Measurements from ENCODE around the gene OPN1SW.

DNA sequence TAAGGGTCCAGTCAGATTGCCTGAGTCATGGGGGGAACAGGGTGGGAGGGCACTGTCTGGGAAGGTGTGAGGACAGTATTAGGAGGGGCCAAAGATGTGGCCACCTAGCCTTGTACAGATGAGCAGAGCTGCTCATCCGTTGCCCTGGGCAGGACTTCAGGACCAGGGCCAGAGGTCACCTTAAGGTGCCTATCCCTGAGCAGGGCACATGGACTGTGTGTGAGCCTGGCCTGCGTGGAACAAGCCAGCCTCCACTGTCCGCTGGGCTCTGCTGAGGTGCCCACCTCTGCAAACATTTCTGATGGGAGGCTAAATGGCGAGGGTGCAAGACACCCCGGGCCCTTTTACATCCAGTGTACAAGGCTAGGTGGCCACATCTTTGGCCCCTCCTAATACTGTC is 3.4 kb upstream of the OPN1SW start:
- no peak for TF ChIP-seq POLR2A (IDR thresholded peaks at IDR 0.05)
- TF ChIP-seq, protein P1, sequence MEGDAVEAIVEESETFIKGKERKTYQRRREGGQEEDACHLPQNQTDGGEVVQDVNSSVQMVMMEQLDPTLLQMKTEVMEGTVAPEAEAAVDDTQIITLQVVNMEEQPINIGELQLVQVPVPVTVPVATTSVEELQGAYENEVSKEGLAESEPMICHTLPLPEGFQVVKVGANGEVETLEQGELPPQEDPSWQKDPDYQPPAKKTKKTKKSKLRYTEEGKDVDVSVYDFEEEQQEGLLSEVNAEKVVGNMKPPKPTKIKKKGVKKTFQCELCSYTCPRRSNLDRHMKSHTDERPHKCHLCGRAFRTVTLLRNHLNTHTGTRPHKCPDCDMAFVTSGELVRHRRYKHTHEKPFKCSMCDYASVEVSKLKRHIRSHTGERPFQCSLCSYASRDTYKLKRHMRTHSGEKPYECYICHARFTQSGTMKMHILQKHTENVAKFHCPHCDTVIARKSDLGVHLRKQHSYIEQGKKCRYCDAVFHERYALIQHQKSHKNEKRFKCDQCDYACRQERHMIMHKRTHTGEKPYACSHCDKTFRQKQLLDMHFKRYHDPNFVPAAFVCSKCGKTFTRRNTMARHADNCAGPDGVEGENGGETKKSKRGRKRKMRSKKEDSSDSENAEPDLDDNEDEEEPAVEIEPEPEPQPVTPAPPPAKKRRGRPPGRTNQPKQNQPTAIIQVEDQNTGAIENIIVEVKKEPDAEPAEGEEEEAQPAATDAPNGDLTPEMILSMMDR (IDR thresholded peaks at IDR 0.05 in 8 of 11, conservative IDR thresholded peaks at IDR 0.05 in 3 of 11), result no peak
- TF ChIP-seq POLR2AphosphoS5 (IDR thresholded peaks at IDR 0.05), result no peak

All from spleen (tissue), 7 donors.